ENCODE data around the gene NLRP13.

GRCh38 chr19:55858969-55859368 is 73.2 kb downstream of the NLRP13 start:
- TF ChIP-seq E2F6 (IDR thresholded peaks at IDR 0.05) (no peak), ASH2L (IDR thresholded peaks at IDR 0.05; ENCODE audit: low read length) (no peak), POLR2A (IDR thresholded peaks at IDR 0.05; ENCODE audit: control extremely low read depth in 1 of 2, low read depth in 2 of 2, low read length in 2 of 2) (no peak)
- TF ChIP-seq, protein P1, sequence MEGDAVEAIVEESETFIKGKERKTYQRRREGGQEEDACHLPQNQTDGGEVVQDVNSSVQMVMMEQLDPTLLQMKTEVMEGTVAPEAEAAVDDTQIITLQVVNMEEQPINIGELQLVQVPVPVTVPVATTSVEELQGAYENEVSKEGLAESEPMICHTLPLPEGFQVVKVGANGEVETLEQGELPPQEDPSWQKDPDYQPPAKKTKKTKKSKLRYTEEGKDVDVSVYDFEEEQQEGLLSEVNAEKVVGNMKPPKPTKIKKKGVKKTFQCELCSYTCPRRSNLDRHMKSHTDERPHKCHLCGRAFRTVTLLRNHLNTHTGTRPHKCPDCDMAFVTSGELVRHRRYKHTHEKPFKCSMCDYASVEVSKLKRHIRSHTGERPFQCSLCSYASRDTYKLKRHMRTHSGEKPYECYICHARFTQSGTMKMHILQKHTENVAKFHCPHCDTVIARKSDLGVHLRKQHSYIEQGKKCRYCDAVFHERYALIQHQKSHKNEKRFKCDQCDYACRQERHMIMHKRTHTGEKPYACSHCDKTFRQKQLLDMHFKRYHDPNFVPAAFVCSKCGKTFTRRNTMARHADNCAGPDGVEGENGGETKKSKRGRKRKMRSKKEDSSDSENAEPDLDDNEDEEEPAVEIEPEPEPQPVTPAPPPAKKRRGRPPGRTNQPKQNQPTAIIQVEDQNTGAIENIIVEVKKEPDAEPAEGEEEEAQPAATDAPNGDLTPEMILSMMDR (IDR thresholded peaks at IDR 0.05; ENCODE audit: control extremely low read depth in 1 of 3, insufficient read depth in 1 of 3, low read depth in 1 of 3, low read length in 3 of 3) = no peak

Measured in H1 (cell line).